Keratinocyte (primary cell): ENCODE results near the gene NELL2.

Source experiments
- EZH2 ChIP-seq: IDR thresholded peaks from one replicate; pipeline ENCODE4 v1.6.1; 2012; ENCODE audit warnings: inconsistent platforms, mild to moderate bottlenecking, low read length, moderate library complexity
- TF ChIP-seq, protein P1 (sequence below), 3 experiments: IDR thresholded peaks in 1 of 3; conservative IDR thresholded peaks in 1 of 3; optimal IDR thresholded peaks in 1 of 3; 2 replicates in 2 of 3; 3 replicates in 1 of 3; pipeline versions ENCODE3 to v1.5.1; 2011; ENCODE audit warnings: low read length in 3 of 3, mild to moderate bottlenecking in 3 of 3, moderate library complexity in 2 of 3, control low read depth in 1 of 3, inconsistent platforms in 1 of 3; ENCODE audit not compliant: insufficient read depth in 2 of 3; ENCODE audit errors: extremely low read depth in 1 of 3

DNA sequence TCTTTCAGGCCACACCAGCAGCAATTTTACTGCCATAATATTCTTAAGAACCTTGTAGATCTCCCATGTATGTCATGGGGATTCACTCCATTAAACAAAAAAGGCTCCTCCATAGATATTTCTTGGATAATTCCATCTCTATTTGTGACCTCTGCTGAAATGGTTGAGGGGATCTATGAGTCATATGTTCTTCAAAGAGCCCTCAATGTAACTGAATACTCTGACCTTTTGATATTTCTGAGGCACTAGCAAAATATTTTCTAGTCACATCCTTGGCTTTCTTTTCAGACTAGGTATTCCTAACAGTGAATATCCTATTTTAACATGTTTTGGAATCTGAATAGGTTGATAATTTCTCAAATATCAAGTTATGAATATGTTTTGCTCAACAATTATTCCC lies 6.6 kb downstream of the NELL2 start:
- TF ChIP-seq, protein P1, sequence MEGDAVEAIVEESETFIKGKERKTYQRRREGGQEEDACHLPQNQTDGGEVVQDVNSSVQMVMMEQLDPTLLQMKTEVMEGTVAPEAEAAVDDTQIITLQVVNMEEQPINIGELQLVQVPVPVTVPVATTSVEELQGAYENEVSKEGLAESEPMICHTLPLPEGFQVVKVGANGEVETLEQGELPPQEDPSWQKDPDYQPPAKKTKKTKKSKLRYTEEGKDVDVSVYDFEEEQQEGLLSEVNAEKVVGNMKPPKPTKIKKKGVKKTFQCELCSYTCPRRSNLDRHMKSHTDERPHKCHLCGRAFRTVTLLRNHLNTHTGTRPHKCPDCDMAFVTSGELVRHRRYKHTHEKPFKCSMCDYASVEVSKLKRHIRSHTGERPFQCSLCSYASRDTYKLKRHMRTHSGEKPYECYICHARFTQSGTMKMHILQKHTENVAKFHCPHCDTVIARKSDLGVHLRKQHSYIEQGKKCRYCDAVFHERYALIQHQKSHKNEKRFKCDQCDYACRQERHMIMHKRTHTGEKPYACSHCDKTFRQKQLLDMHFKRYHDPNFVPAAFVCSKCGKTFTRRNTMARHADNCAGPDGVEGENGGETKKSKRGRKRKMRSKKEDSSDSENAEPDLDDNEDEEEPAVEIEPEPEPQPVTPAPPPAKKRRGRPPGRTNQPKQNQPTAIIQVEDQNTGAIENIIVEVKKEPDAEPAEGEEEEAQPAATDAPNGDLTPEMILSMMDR (optimal IDR thresholded peaks at IDR 0.05 in 1 of 3, IDR thresholded peaks at IDR 0.05 in 1 of 3, conservative IDR thresholded peaks at IDR 0.05 in 1 of 3; ENCODE audit: extremely low read depth in 1 of 3, insufficient read depth in 2 of 3, low read length in 3 of 3): no peak
- no peak for TF ChIP-seq EZH2
